B cell (primary cell): ENCODE results near the gene HCFC1.

Experiments
- EZH2 ChIP-seq: IDR thresholded peaks from 2 replicates; pipeline ENCODE4 v1.6.1; 2012; ENCODE audit warnings: borderline replicate concordance, low read depth, mild to moderate bottlenecking, moderate library complexity, low read length; ENCODE audit not compliant: insufficient read depth, poor library complexity, severe bottlenecking
- TF ChIP-seq, protein P1 (sequence below): fragments of 200-600 bp; IDR thresholded peaks from one replicate; pipeline ENCODE4 v1.8.0; 2022; ENCODE audit warnings: antibody characterized with exemption, mild to moderate bottlenecking

DNA sequence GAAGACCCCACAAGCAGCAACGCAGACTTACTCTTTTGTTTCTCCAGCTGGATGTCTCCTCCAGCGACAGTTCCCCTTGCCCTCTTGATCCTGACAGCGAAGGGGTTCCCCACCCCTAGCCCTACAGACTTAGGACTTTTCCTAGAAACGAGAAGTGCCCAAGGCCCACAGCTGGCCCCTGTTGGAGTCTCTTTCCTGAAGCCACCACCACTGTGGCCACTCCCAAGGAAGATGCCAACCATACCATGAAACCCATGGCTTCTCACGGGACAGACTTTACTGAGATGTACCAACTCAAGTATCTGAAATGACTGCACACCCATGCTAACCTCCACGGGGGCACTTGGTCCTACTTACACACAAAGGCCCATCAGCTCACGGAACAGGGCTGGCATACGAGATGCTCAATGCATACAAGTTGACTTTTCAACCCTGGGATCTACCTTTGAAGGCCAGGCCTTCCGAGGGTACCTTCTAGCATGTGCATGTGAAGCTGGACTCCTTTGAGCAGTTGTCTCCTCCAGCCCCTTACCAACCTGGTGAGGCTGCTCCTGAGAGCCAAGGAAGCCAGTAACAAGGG lies 49.0 kb upstream of the HCFC1 start:
- TF ChIP-seq, protein P1, sequence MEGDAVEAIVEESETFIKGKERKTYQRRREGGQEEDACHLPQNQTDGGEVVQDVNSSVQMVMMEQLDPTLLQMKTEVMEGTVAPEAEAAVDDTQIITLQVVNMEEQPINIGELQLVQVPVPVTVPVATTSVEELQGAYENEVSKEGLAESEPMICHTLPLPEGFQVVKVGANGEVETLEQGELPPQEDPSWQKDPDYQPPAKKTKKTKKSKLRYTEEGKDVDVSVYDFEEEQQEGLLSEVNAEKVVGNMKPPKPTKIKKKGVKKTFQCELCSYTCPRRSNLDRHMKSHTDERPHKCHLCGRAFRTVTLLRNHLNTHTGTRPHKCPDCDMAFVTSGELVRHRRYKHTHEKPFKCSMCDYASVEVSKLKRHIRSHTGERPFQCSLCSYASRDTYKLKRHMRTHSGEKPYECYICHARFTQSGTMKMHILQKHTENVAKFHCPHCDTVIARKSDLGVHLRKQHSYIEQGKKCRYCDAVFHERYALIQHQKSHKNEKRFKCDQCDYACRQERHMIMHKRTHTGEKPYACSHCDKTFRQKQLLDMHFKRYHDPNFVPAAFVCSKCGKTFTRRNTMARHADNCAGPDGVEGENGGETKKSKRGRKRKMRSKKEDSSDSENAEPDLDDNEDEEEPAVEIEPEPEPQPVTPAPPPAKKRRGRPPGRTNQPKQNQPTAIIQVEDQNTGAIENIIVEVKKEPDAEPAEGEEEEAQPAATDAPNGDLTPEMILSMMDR = no peak
- TF ChIP-seq EZH2 = no peak
